ENCODE results near the gene GJC2. TPM values are rescaled to one million over a fixed set of nuclear protein-coding genes. Genes with fewer than 3 reads are reported as not detected.

Gene GJC2
- total RNA-seq, 1 experiment from 2014 or later: 1.6 TPM

GRCh38 chr1:228144993-228145343 lies 4.8 kb upstream of the GJC2 start:
- Histone ChIP-seq H3K4me2 (ENCODE audit: insufficient read depth, insufficient read length, low read length) (no peak overlapping the region), H2AFZ (ENCODE audit: low read length) (no peak overlapping the region), H2BK12ac (ENCODE audit: insufficient read length, low read depth, low read length) (no peak overlapping the region), H4K8ac (replicated peaks; ENCODE audit: insufficient read length, low read depth, low read length) (no peak overlapping the region), H3K27me3 (ENCODE audit: insufficient read depth, low read length) (no peaks in the 10 kb centered on the region), H3K56ac (ENCODE audit: insufficient read length, low read depth, low read length) (no peak overlapping the region), H3K23me2 (ENCODE audit: insufficient read length, low read depth, low read length, poor library complexity, severe bottlenecking) (peaks cover 7% of the 10 kb centered on the region), H3K79me2 (ENCODE audit: insufficient read depth, low read length) (peaks cover 15% of the 10 kb centered on the region; the same call in 1 of the 2 replicates), H3K79me1 (ENCODE audit: insufficient read depth, low read depth, low read length, poor library complexity, severe bottlenecking) (peaks cover 8% of the 10 kb centered on the region), H2BK20ac (ENCODE audit: low read depth, low read length, poor library complexity, severe bottlenecking) (no peak overlapping the region), H2BK5ac (ENCODE audit: insufficient read length, low read length) (no peak overlapping the region), H4K5ac (ENCODE audit: insufficient read length, low read depth, low read length) (no peak overlapping the region), H3K9ac (ENCODE audit: extremely low read depth, insufficient read length, low read length) (no peak overlapping the region), H3K4me1 (ENCODE audit: insufficient read depth, low read length) (no peaks in the 10 kb centered on the region), H4K91ac (ENCODE audit: insufficient read length, low read depth, low read length) (no peak overlapping the region), H3K18ac (ENCODE audit: insufficient read length, low read depth, low read length) (no peak overlapping the region), H3K23ac (ENCODE audit: insufficient read length, low read depth, low read length) (no peak overlapping the region), H2BK15ac (ENCODE audit: low read depth, low read length) (no peak overlapping the region), H2AK5ac (ENCODE audit: insufficient read length, low read length) (no peak overlapping the region), H3K14ac (ENCODE audit: insufficient read depth, low read length) (no peak overlapping the region), H3K4ac (ENCODE audit: low read depth, low read length) (no peak overlapping the region), H3K27ac (ENCODE audit: insufficient read length, low read depth, low read length) (no peak overlapping the region), H3T11ph (ENCODE audit: low read length) (no peak overlapping the region), H2BK120ac (ENCODE audit: low read depth, low read length, poor library complexity, severe bottlenecking) (no peak overlapping the region), H4K20me1 (ENCODE audit: control insufficient read depth, insufficient read depth, insufficient read length) (peaks cover 2% of the 10 kb centered on the region), H3K9me3 (ENCODE audit: control insufficient read depth, low read depth, low read length) (no peaks in the 10 kb centered on the region)
- Mint-ChIP-seq H3K4me1 (peaks cover 4 to 19% of the 10 kb centered on the region in 2 experiments), H3K36me3 (ENCODE audit: insufficient read depth in 1 of 3, low read depth in 3 of 3) (no peaks in the 10 kb centered on the region; a peak in 1 of 7 replicates), H3K4me3 (no peak overlapping the region), H3K27ac (no peak overlapping the region), H3K9me3 (no peaks in the 10 kb centered on the region), H3K27me3 (ENCODE audit: low read depth) (no peaks in the 10 kb centered on the region)
- no peak for DNase-seq
- TF ChIP-seq CTCF (conservative IDR thresholded peaks at IDR 0.05): no peak
- no CpG with 5 or more reads among the region's 8 CpGs for WGBS (ENCODE audit: extremely low coverage, insufficient read length, low lambda C conversion rate)

All from H9 (cell line).